Measurements from ENCODE around the gene SEC14L5.

Gene SEC14L5

DNA sequence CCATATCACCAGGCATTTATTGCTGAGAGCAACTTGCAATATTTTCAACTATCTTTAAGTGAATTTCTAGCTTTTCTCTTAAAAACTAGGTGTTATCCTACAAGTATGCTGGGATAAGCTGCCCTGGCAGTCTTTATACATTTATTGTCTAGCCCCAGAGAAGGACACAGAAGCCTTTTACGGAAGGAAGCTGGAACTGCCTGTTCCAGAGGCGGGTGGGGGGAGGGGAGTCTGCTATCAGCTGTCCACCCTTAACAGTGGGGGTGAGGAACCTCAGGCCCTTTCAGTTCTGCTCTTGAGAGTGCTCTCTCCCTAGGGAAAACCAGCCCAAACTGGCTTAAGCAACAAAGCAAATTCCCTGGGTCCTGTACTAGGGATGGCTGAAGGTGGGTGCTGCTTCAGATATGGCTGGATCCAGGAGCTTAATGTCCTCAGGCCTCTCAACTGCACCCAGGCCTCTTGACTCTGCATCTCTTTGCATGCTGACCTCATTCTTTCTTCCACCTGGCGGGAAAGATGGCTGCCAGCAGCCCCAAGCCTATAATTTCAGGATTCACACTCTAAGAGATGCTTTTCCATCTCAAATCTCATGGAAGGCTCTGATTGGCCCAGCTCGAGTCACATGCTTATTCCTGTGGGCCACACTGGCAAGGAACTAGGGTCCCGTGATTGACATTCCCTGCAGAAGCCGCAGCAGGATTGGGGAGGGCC, 59.0 kb downstream of the SEC14L5 start:
- no peak for DNase-seq

DNA sequence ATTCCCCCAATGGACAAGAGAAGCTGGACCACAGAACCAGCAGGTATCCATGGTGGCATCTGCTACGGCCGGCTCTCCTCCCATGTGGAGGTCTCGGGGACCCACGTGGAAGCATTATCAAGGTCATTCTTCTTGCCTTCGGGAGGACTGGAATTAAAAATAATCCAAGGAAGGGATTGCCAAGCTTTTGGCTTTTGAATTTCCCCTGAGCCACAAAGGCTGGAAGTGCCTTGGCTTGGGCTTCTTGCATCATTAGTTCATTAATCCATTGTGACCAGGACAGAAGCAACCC, 59.5 kb downstream of the SEC14L5 start:
- no peak for DNase-seq

DNA sequence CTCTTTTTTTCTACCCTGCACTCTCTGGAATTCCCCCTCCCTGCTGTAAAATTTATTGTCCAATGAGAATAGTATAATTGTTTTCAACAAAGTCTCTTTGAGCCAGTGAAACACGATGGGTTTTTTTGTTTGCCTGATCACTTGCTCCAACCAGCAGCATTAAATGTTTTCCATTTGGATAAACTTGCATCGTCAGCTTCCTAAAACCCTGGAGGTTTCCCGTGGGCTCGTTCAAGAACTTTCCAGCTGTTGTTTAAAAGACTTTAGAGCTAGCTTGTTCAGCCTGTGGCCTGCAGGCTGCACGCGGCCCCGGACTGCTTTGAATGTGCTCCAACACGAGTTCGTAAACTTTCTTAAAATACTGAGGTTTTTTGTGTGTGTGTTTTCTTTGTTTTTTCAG, 60.7 kb downstream of the SEC14L5 start:
- DNase-seq, result no peak

DNA sequence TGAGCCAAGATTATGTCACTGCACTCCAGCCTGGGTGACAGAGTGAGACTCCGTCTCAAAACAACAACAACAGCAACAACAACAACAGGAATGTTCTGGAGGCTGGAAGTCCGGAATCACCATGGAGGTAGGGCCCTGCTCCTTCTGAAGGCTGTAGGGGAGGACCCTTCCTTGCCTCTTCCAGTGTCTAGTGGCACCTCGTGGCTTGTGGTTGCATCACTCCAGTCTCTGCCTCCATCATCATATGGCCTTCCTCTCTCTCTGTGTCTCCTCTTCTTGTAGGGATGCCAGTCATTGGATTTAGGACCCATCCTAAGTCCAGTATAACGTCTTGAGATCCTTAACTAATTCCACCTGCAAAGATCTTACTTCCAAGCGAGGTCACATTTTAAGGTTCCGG, 61.6 kb downstream of the SEC14L5 start:
- no peak for DNase-seq

DNA sequence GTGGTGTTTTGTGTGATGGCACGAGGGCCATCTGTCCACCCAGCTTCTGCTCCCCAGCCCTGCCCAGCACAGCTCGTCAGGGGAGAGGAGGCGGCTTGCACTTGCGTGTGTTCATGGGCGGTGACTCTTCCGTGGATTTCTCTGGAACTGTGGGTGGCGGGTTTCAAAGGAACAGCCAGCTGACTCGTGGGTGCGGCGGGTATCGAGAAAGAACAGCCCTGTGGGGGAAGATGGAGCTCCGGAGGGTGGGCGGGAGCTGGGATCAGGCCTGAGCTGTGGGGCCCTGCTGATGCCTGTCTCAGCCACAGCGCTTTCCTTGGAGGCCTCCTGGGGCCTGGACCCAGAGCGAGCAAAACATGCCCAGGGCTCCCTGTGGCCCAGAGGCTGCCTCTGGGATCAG, 62.4 kb downstream of the SEC14L5 start:
- DNase-seq, result no peak

DNA sequence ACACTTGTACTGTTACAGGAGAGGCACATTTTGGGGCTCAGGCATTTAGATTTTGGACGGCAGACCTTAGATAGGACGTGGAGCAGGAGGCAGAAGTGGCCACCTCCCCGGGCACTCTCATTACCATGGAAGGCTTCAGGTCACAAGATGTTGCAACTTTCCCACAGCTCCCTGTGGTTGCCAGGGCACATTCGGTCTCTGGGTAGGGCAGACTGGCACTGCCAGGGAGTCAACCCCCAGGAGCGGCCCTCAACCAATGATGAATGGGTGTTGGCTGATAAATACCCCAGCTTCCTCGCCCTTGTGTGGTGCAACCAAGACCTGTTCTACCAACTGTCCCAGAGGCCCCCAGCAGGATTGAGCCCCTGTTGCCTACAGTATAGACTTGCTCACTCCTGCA, 64.4 kb downstream of the SEC14L5 start:
- DNase-seq, result no peak

DNA sequence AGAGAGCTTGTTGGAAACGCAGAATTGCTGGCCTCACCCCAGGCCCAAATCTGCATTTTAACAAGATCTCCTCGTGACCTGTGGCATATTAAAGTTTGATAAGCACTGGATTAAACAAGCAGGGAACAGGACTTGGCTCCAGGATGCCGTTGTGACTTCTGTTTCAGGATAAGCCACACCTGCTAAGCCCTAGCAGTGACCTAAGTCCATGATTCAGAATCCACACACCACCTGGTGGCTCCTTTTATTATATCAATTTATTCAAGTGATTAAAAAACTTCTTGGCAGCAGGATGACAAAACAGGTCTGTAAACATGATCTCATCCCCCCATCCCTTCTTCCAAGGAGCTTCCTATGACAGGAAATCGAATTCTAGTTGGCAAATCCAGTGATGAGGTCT, 66.5 kb downstream of the SEC14L5 start:
- peak in 1 of 3 experiments; percentile 34 for DNase-seq

DNA sequence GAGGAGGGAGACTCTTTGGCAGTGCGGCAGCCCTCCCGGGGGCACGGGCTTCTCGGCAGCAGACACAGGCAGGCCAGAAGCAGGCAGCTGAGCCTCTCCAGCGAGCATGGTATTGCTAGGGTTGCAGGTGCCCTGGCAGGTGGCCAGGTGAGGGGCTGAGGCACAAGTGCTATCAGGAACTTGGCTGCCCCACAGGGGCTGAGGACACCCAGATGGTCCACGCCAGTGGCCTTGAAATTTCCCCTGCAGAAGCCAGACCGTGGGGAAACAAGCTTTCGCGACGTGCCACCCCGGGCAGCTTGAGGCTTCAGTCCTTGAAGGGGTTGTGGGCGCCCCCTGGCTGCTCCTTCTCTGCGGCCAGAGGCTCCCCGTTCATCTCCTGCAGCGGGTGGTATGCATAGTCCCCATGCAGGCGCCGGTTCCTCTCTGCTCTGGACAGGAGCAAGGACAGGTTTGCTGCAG, 67.1 kb downstream of the SEC14L5 start:
- DNase-seq, result peak in 1 of 3 experiments; percentile 19

DNA sequence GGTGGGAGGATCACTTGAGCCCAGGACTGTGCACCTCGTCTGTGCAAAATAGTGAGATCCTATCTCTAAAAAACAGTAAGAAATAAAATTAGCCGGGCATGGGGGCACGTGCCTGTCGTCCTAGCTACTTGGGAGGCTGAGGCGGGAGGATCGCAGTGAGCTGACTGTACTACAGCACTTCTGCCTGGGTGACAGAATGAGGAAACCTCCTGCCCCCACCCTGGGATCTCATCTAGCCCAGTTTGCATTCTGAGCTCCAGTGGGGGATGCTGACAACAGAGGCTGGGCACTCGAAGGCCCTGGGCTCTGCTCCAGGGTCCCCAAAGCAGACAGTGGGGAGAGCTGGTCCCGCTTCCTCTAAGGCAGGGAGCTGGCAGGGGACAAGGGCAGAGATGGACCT, 68.5 kb downstream of the SEC14L5 start:
- no peak for DNase-seq

DNA sequence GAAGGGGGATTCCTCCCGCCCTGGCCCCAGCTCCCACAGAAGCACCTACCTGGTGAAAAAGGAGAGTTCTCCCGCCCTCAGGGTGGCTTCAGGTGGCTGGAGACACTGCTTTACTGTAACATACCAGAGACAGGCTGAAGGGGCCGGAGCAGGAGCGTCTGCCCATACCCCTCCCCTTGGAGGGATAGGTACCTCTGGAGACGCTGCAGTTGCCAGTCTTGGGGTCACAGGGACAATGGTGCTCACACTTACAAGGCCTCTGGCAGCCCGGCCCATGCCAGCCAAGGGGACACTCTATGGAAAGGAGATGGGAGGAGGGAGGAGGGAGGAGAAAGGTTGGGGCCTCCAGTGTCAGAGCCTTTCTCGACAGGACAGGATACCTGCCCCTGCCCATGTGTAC, 69.0 kb downstream of the SEC14L5 start:
- no peak for DNase-seq

DNA sequence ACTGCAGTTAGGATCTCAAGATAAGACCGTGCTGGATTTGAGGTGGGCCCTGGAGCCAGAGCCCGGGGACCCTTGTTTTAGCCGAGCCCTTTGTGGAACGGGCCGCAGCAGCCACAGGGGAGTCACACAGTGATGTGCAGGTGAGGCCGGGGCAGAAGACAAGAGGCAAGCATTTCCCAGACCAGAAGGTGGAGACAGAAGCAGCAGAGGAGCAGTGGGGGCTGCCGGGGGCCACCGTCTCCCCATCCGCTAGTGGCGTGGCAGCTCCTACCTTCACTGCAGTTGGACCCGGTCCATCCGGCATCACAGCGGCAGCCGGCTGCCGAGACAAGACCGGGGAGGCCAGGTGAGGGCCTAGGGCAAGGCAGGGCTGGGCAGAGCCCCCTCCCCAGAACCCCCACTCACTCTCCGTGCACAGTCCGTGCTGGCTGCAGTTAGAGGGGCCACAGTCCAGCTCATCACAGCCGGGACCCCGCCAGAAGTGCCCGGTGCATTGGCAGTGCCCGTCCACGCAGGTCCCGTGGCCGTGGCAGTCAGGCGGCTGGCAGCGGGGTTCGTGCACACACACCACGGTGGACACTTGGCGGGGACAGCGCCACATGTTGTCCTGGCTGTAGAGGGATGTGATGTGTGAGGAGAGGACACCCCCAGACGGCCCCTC, 69.6 kb downstream of the SEC14L5 start:
- DNase-seq, result no peak

DNA sequence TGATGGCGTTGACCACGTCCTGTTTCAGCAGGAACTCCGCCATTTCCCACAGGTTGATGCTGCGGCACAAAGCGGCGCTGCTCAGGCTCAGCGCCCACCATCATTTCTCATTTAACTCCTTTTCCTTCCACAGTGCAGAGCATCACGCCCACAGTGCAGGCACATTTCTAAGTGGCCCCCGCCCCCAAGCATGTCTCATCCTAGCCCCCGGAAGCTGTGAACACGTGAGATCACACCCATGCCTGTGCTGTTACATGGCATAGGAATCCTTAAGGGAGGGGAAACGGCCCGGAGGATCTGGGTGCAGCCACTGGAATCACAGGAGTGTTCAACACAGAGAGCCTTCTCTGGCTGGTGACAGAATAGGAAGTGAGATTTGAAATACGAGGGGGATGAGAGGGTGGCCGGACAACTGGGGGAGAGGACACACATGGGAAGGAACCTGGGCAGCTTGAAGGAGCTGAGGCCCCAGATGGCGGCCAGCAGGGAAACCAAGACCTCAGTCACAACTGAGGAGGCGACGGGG, 70.9 kb downstream of the SEC14L5 start:
- no peak for DNase-seq

DNA sequence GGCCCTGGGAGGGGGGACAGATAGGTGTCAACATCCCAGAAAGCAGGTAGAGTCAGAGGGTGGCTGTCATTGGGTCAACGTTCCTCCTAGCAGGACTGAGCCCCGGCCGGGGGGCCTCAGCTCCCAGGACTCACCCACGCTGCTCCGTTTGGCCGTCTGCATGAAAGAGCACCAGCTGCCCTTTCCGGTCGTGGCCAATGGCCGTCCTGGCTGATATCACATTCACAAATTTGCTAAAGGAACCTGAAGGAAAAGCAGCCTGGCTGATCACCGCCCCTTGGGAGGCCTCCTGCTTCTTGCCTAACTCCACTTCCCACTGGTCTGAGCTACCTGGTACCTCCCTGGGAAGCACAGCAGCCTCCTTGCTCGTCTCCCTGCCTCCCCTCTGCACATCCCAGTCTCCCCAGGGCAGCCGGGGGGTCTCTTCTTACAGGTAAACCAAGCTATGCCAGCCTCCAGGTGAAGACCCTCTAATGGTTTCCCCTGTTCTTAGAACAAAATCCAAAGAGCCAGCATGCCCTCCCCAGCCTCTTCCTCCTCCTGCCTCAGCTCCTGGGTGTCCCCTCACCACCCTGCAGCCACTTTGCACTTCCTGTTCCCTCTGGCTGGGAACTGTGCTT, 72.2 kb downstream of the SEC14L5 start:
- no peak for DNase-seq

DNA sequence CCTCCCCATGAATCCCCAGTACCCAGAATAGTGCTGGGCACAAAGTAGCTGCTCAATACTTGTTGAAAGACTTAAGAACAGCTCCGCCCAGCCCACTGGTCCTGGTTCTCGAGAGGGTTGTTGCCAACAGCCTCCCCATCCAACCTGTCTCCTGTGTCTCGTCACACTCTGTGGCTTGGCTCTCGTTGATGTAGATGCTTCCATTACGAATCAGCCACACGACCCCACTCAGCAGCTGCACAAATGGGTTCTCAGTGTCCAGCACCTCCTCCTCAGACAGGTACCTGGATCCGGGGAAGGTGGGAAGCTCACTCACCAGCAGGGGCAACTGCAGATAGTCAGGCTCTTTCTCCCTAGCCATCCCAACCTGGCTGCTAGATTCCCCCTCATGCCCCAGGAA, 73.5 kb downstream of the SEC14L5 start:
- no peak for DNase-seq

DNA sequence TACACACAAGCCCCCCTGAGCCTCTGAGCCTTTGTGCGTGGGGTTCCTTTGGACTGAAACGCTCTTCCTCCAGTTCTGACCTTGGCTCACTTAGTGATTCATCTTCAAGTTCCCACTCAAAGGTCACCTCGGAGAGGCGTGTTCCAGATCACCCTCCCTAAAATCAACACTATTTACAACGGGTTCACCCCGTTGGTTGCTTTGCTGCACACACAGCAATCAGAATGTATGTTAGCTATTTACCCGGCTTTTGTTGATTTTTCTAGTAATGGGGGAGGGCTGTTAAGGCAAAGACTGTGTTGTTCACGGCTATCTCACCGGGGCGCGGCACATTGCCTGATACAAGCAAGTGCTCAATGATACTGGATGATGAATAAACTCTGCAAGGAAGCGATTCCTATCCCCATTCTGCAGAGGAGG, 74.6 kb downstream of the SEC14L5 start:
- DNase-seq, result peak in 1 of 3 experiments; percentile 29

DNA sequence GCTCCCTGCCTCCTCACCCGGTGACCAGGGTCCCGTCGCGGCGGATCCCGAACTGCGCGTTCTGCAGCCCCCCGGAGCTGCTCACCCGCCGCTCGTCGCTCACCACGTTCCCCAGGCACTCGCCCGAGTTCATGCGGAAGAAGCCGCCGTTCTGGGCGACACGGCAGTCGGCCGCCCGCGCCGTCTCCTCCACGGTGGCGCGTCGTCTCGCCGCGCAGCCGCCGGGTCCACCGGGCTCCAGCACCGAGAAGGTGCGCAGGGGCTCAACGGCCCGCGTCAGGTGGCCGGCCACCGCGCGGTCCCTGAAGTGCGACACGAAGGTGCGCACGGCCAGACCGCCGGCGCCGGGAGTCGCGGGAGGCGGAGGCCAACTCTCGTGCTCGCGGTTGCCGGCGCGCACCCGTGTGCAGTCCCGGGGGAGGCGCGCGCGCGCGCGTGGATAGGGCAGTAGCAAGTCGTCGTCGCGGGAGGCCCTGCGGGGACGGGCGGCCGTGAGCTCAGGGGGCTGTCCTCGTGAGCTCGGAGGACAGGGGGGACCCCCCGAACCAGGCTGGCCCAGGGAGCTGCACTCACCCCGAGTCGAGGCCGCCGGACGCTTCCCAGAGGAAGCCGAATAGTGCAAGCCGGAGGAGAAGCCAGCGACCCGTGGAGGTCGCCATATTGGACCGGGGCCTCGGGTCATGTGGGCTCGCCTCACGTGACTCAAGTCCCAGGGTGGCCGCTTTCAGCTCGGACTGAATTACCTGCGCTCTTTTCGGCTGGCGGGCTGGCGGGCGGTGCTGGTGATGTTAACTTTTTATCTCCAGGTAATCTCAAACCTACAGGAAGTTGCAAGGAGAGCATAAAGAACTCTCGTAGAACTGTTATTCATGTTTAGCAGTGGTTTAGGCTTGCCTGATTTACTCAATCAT, 75.4 kb downstream of the SEC14L5 start, which contains the start of gene NAGPA:
NAGPA (minus strand) TSS at position 680 of the 911 bp plus-strand sequence; CDS start at position 659, 21 bp downstream.
- DNase-seq, result peak; percentile 71 to 86 (median 85)

DNA sequence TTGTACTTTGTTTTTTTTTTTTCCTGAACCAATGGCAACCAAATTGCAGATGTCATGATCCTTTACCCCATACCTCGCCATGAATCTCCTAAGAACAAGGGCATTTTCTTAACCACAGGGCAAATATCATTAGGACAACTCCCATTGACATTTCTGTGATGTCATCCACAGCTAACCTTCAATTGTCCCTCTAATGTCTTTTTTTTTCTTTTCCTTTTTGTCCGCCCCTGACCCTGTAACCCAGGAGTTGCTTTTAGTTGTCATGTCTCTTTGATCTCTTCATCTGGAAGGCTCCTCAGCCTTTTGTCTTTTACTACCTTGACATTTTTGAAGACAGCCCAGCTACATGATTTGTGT, 76.0 kb downstream of the SEC14L5 start:
- DNase-seq, result no peak

DNA sequence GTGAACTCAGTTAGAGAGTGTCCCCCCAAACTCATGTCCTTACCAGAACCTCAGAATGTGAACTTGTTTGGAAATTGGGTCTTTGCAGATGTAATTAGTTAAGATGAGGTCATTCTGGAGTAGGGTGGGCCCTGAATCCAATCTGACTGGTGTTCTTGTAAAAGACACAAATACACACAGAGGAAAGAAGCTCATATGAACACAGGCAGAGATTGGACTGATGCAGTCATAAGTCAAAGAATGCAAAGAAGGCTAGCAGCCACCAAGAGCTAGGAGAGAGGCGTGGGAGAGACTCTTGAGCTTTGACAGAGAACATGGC, 77.7 kb downstream of the SEC14L5 start:
- no peak for DNase-seq

DNA sequence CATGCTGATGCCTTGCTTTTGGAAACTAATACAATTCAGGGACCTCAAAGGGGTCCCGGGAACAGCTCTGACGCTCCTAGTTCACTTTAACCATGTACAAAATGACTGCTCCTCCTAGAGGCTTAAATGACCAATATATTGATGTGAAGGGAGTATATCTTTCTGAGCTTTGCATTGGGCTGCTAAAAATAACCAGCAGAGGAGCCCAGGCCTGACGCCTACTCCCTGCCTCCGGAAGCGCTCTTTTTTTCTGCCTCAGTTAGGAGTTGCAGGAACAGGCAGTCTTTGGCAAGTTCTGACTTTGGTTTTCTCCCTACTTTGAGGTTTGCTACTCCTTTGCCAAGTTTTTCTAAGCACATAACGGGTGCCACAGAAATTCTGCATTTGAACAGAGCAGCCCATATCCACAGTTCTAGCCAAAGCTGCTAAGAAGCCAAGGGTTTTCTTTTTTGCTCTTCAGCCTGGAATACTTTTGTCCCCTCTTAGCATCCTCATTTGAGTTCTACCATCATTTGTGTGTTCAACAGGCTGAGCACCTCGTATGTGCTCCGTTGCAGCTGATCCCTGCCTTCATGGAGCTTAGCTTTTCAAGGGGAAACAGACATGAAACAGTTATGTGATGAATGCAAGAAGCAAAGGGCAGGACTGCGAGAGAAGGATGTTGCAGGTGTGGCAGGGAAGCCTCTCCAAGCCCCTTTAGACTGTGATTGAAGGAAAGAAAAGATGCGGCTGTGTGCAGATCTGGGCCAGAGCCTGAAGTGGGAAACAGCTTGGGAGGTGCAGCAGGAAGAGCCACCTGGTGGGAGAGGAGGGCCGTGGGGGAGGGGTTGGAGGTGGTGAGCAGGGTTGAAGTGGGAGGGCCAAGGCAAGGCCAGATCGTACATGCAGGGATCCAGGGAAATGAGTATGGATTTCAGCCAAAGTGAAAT, 78.4 kb downstream of the SEC14L5 start:
- peak in 1 of 3 experiments; percentile 8 for DNase-seq

DNA sequence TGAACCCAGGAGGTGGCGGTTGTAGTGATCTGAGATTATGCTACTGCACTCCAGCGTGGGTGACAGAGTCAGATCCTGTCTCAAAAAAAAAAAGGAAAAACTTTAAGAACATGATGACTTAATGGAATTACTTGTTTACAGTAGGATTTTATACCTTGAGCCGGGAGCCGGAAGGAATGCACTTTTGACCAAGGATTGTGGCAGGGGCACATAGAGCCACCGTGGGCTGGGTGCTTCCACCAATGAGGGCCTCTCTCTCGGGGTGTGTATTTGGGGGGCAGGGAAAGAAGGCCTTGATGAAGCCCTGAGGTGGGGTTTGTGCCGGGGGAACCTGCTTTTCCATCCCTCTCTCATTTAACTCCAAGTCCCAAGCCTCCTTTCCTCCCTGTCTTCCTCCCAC, 82.3 kb downstream of the SEC14L5 start:
- DNase-seq, result no peak

DNA sequence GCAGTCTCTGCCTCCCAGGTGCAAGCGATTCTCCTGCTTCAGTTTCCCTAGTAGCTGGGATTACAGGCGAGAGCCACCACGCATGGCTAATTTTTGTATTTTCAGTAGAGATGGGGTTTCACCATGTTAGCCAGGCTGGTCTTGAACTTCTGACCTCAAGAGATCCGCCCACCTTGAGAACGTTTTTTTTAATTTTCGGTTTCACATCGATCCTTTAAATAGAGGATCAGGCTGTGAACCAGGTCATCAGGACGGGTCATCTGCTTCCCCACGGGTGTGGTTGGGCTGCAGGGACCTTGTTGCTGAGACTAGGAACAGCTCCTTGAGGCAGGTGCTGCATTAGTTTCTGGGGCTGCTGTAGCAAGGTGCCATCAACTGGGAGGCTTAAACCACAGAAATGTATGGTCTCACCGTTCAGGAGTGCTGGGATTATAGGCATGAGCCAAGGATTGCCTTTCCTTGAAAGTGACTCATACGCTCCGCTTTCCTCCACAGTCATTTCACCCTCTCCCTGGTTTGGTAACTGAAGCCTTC, 83.5 kb downstream of the SEC14L5 start:
- DNase-seq, result no peak
